C4-2B (cell line): ENCODE data around the gene ATP1B2.
A peak's percentile ranks its signal among the peaks of the same experiment; 100 is the strongest.

Experiments
- H3K27ac ChIP-seq: fragments of 450-650 bp; 2 replicates; pipeline ENCODE4 v1.5.1; 2017
- CTCF ChIP-seq: fragments of 450-650 bp; conservative IDR thresholded peaks from 2 replicates; pipeline ENCODE4 v1.5.1; 2017; ENCODE audit warnings: mild to moderate bottlenecking
- ZFX ChIP-seq: fragments of 450-650 bp; IDR thresholded peaks from 2 replicates; pipeline ENCODE4 v1.6.1; 2017

The ATP1B2 gene

GRCh38 chr17:7673239-7673638, 22.5 kb downstream of the ATP1B2 start:
- no peak overlapping the region for H3K27ac ChIP-seq
- TF ChIP-seq ZFX = no peak
- no peak; the same call in 1 of the 2 replicates for TF ChIP-seq CTCF

GRCh38 chr17:7674934-7675333, 24.2 kb downstream of the ATP1B2 start:
- no peak for TF ChIP-seq CTCF
- TF ChIP-seq ZFX = no peak
- no peak overlapping the region for H3K27ac ChIP-seq

GRCh38 chr17:7676533-7676932, 25.8 kb downstream of the ATP1B2 start:
- TF ChIP-seq CTCF (no peak), ZFX (no peak)
- H3K27ac ChIP-seq = no peak overlapping the region

- H3K27ac ChIP-seq = no peak overlapping the region
- no peak for TF ChIP-seq CTCF
- no peak for TF ChIP-seq ZFX
Measured at GRCh38 chr17:7677388-7678067, 26.8 kb downstream of the ATP1B2 start.

GRCh38 chr17:7684851-7685532, 34.3 kb downstream of the ATP1B2 start:
- H3K27ac ChIP-seq = peak overlapping the region; percentile 98
- TF ChIP-seq CTCF (no peak), ZFX (no peak)

GRCh38 chr17:7685533-7686221, 35.0 kb downstream of the ATP1B2 start:
- TF ChIP-seq ZFX (no peak), CTCF (no peak)
- peak overlapping the region; percentile 98 for H3K27ac ChIP-seq
